Progenitor cell of endocrine pancreas (in vitro differentiated cells): ENCODE results near the gene RHOC. TPM values are rescaled to one million over a fixed set of nuclear protein-coding genes. Genes with fewer than 3 reads are reported as not detected.
"Not testable (repeated sequence)": the region's sequence is repeated elsewhere in the genome, so short reads cannot be mapped to it uniquely, and the experiment has no call there.

ENCODE experiments used
- DNase-seq: peaks from one replicate; pipeline ENCODE4 v3.0.0; 2021; ENCODE audit warnings: low spot score; ENCODE audit not compliant: unreplicated experiment
- H3K27ac Mint-ChIP-seq: 2 replicates; pipeline ENCODE4 v1.8.0; 2021; ENCODE audit warnings: mild to moderate bottlenecking, moderate library complexity, mixed read lengths
- H3K27me3 Mint-ChIP-seq: 2 replicates; pipeline ENCODE4 v1.8.0; 2021; ENCODE audit warnings: mixed read lengths
- H3K36me3 Mint-ChIP-seq: 2 replicates; pipeline ENCODE4 v1.8.0; 2022; ENCODE audit warnings: mixed read lengths; ENCODE audit not compliant: insufficient read depth
- H3K4me1 Mint-ChIP-seq: 2 replicates; pipeline ENCODE4 v1.8.0; 2021; ENCODE audit warnings: low read depth, mixed read lengths
- H3K4me3 Mint-ChIP-seq: 2 replicates; pipeline ENCODE4 v1.8.0; 2021; ENCODE audit warnings: low read depth, mild to moderate bottlenecking, moderate library complexity, mixed read lengths
- H3K9me3 Mint-ChIP-seq: 2 replicates; pipeline ENCODE4 v1.8.0; 2021; ENCODE audit warnings: low read depth, mixed read lengths
- CTCF ChIP-seq: fragments of 200-600 bp; sonication (generic); IDR thresholded peaks from one replicate; pipeline ENCODE4 v1.5.0; 2021; ENCODE audit warnings: antibody characterized with exemption, mild to moderate bottlenecking; ENCODE audit not compliant: unreplicated experiment
- total RNA-seq: library from RNA; stranded (reverse); gene quantifications from 2 replicates; pipeline ENCODE4 v1.2.1, GENCODE V29; 2021

RHOC gene
- total RNA-seq, 1 donor from 2014 or later: 87.3 TPM

- no peaks in the 10 kb centered on the region for H3K4me1 Mint-ChIP-seq
- H3K36me3 Mint-ChIP-seq: peaks cover 2% of the 10 kb centered on the region
- no peak for DNase-seq
- H3K27ac Mint-ChIP-seq: no peak overlapping the region
- peaks cover 37% of the 10 kb centered on the region for H3K27me3 Mint-ChIP-seq
- H3K4me3 Mint-ChIP-seq: no peak overlapping the region
- no peak for TF ChIP-seq CTCF
- H3K9me3 Mint-ChIP-seq: peaks cover 3% of the 10 kb centered on the region
Measured at GRCh38 chr1:112737573-112737972, 30.6 kb upstream of the RHOC start.

DNA sequence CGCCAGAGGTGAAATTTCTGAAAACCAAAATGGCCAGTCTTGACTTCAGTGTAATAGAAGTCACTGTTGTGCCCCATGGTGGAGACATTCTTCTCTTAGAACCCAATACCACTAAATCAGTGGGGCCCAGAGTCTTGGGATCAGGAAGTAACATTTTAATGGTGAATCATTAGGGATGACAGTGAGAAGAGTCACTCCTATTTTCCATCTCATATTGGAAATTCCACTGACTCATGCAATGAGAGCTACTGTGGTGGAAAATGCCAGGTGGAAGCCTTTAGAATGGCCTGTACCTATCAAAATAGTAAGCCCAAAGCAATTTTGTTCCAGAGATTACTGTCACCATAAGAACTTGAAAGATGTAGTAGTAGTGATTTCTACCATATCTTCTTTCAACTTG, 28.8 kb upstream of the RHOC start:
- no peak for TF ChIP-seq CTCF
- Mint-ChIP-seq H3K36me3 (no peaks in the 10 kb centered on the region), H3K9me3 (no peaks in the 10 kb centered on the region), H3K4me3 (no peak overlapping the region), H3K4me1 (no peaks in the 10 kb centered on the region), H3K27me3 (peaks cover 24% of the 10 kb centered on the region), H3K27ac (no peak overlapping the region)
- no peak for DNase-seq

DNA sequence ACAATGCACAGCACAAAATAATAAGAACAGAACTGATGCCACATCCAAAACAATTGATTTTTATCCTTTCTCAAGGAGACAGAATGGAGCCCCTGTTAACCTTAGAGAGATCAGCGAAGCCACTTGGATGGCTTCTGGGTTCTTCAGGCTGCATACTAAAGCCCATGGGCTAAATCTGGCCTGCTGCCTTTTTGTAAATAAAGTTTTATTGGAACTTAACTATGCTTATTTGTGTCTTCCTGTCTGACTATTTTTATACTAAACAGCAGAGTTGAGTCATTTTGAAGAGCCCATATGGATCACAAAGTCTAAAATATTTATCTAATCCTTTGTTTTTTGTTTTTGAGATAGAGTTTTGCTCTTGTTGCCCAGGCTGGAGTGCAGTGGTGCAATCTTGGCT, 24.5 kb upstream of the RHOC start:
- no peak overlapping the region for H3K27ac Mint-ChIP-seq
- H3K9me3 Mint-ChIP-seq: no peaks in the 10 kb centered on the region
- no peak for TF ChIP-seq CTCF

GRCh38 chr1:112729909-112730308, 23.0 kb upstream of the RHOC start:
- H3K4me3 Mint-ChIP-seq: no peak overlapping the region
- H3K4me1 Mint-ChIP-seq: peaks cover 15% of the 10 kb centered on the region
- no peak overlapping the region for H3K27ac Mint-ChIP-seq
- TF ChIP-seq CTCF: no peak
- no peak for DNase-seq
- no peaks in the 10 kb centered on the region for H3K36me3 Mint-ChIP-seq
- H3K9me3 Mint-ChIP-seq: no peaks in the 10 kb centered on the region
- peaks cover 8% of the 10 kb centered on the region for H3K27me3 Mint-ChIP-seq

More for the DNA sequence above, 24.5 kb upstream of the RHOC start:
- Mint-ChIP-seq H3K4me1 (peaks cover 15% of the 10 kb centered on the region), H3K27me3 (peaks cover 8% of the 10 kb centered on the region), H3K36me3 (no peaks in the 10 kb centered on the region), H3K4me3 (no peak overlapping the region)
- no peak for DNase-seq

DNA sequence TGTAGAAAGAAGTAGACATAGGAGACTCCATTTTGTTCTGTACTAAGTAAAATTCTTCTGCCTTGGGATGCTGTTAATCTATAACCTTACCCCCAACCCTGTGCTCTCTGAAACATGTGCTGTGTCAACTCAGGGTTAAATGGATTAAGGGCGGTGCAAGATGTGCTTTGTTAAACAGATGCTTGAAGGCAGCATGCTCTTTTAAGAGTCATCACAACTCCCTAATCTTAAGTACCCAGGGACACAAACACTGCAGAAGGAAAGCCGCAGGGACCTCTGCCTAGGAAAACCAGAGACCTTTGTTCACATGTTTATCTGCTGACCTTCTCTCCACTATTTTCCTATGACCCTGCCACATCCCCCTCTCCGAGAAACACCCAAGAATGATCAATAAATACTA, 22.1 kb upstream of the RHOC start:
- not testable (repeated sequence) for H3K4me3 Mint-ChIP-seq, DNase-seq, H3K36me3 Mint-ChIP-seq, H3K27me3 Mint-ChIP-seq, H3K9me3 Mint-ChIP-seq
- Mint-ChIP-seq H3K4me1 (peaks cover 15% of the 10 kb centered on the region), H3K27ac (peak overlapping the region; percentile 41)

GRCh38 chr1:112728306-112728971, 21.5 kb upstream of the RHOC start:
- peak overlapping the region; percentile 41 for H3K27ac Mint-ChIP-seq
- not testable (repeated sequence) for DNase-seq, H3K4me3 Mint-ChIP-seq, H3K27me3 Mint-ChIP-seq, H3K36me3 Mint-ChIP-seq, H3K9me3 Mint-ChIP-seq
- peaks cover 16% of the 10 kb centered on the region for H3K4me1 Mint-ChIP-seq
